Mesendoderm (in vitro differentiated cells): ENCODE results near the gene MYL7.

ENCODE experiments used
- DNase-seq: peaks from one replicate; pipeline ENCODE4 v3.0.0; 2013
- H2AK5ac ChIP-seq: 2 replicates; pipeline ENCODE4 v1.6.1; 2013; ENCODE audit warnings: low read length, inconsistent platforms
- H2BK120ac ChIP-seq: 2 replicates; pipeline ENCODE4 v1.6.1; 2013; ENCODE audit warnings: low read depth, mild to moderate bottlenecking, low read length, moderate library complexity, mixed read lengths
- H2BK15ac ChIP-seq: replicated peaks from 2 replicates; pipeline ENCODE4 v1.6.1; 2013; ENCODE audit warnings: low read depth, mild to moderate bottlenecking, moderate library complexity
- H2BK5ac ChIP-seq: 2 replicates; pipeline ENCODE4 v1.6.1; 2013; ENCODE audit warnings: low read length, inconsistent platforms
- H3K18ac ChIP-seq: 2 replicates; pipeline ENCODE4 v1.6.1; 2013; ENCODE audit warnings: mild to moderate bottlenecking, low read length, mixed read lengths
- H3K23ac ChIP-seq: one replicate; pipeline ENCODE4 v1.6.1; 2013; ENCODE audit warnings: low read length
- H3K27ac ChIP-seq: 2 replicates; pipeline ENCODE4 v1.5.1; 2013; ENCODE audit warnings: low read depth, mild to moderate bottlenecking, inconsistent platforms, low read length, moderate library complexity
- H3K27me3 ChIP-seq: 2 replicates; pipeline ENCODE4 v1.6.1; 2013; ENCODE audit warnings: low read length, control low read depth, mild to moderate bottlenecking, inconsistent platforms; ENCODE audit not compliant: insufficient read depth, poor library complexity
- H3K36me3 ChIP-seq: 2 replicates; pipeline ENCODE4 v1.6.1; 2013; ENCODE audit warnings: low read length, inconsistent platforms; ENCODE audit not compliant: control insufficient read depth, insufficient read depth
- H3K4ac ChIP-seq: one replicate; pipeline ENCODE4 v1.6.1; 2013; ENCODE audit warnings: low read depth, mild to moderate bottlenecking, low read length, moderate library complexity
- H3K4me1 ChIP-seq: 2 replicates; pipeline ENCODE4 v1.6.1; 2013; ENCODE audit warnings: low read depth, low read length, inconsistent platforms; ENCODE audit not compliant: control insufficient read depth
- H3K4me2 ChIP-seq: 2 replicates; pipeline ENCODE4 v1.6.1; 2013; ENCODE audit warnings: low read length
- H3K4me3 ChIP-seq: 2 replicates; pipeline ENCODE4 v1.5.1; 2013; ENCODE audit warnings: mild to moderate bottlenecking, low read length
- H3K56ac ChIP-seq: one replicate; pipeline ENCODE4 v1.6.1; 2013; ENCODE audit warnings: low read length
- H3K79me1 ChIP-seq: 2 replicates; pipeline ENCODE4 v1.6.1; 2013; ENCODE audit warnings: low read length, inconsistent platforms
- H3K79me2 ChIP-seq: 2 replicates; pipeline ENCODE4 v1.6.1; 2013; ENCODE audit warnings: mild to moderate bottlenecking, low read length; ENCODE audit not compliant: control insufficient read depth, insufficient read depth
- H3K9ac ChIP-seq: 2 replicates; pipeline ENCODE4 v1.6.1; 2013; ENCODE audit warnings: low read length, inconsistent platforms
- H4K5ac ChIP-seq: one replicate; pipeline ENCODE4 v1.6.1; 2013; ENCODE audit warnings: low read length
- H4K8ac ChIP-seq: one replicate; pipeline ENCODE4 v1.6.1; 2013; ENCODE audit warnings: low read depth, mild to moderate bottlenecking, control low read depth, low read length, moderate library complexity
- WGBS: extraction: QIAGEN DNeasy Blood & Tissue Kit; methylation state at CpG from one replicate; pipeline ENCODE4 v1.1.7; 2013; ENCODE audit warnings: low lambda C conversion rate, missing lambda C conversion rate; ENCODE audit not compliant: insufficient coverage; ENCODE audit errors: extremely low coverage; 5-methylcytosine and 5-hydroxymethylcytosine counted together

MYL7 gene

GRCh38 chr7:44186736-44187135, 45.6 kb upstream of the MYL7 start:
- Histone ChIP-seq H3K4me3 (no peak overlapping the region), H4K8ac (no peak overlapping the region), H2BK120ac (no peak overlapping the region), H3K4ac (no peak overlapping the region), H3K23ac (no peak overlapping the region), H2BK15ac (no peak overlapping the region), H3K18ac (no peak overlapping the region), H2AK5ac (no peak overlapping the region), H2BK5ac (no peak overlapping the region), H3K27me3 (no peaks in the 10 kb centered on the region), H3K4me2 (no peak overlapping the region), H3K4me1 (no peaks in the 10 kb centered on the region), H3K9ac (no peak overlapping the region), H3K79me2 (no peaks in the 10 kb centered on the region), H3K36me3 (no peaks in the 10 kb centered on the region), H4K5ac (no peak overlapping the region), H3K27ac (no peak overlapping the region), H3K56ac (no peak overlapping the region), H3K79me1 (no peaks in the 10 kb centered on the region)
- WGBS = no CpG with 5 or more reads among the region's 5 CpGs
- no peak for DNase-seq

- Histone ChIP-seq H4K8ac (no peak overlapping the region), H2BK120ac (no peak overlapping the region), H3K4me1 (no peaks in the 10 kb centered on the region), H3K18ac (no peak overlapping the region), H2BK5ac (no peak overlapping the region), H3K9ac (no peak overlapping the region), H3K56ac (no peak overlapping the region), H2BK15ac (no peak overlapping the region), H3K79me2 (no peaks in the 10 kb centered on the region), H4K5ac (no peak overlapping the region), H3K36me3 (no peaks in the 10 kb centered on the region), H3K27me3 (no peaks in the 10 kb centered on the region), H2AK5ac (no peak overlapping the region), H3K79me1 (no peaks in the 10 kb centered on the region), H3K23ac (no peak overlapping the region), H3K4me2 (no peak overlapping the region), H3K27ac (no peak overlapping the region), H3K4me3 (no peak overlapping the region), H3K4ac (no peak overlapping the region)
- WGBS = no CpG with 5 or more reads among the region's 5 CpGs
- no peak for DNase-seq
Observed at GRCh38 chr7:44185729-44186128, 44.6 kb upstream of the MYL7 start.

DNA sequence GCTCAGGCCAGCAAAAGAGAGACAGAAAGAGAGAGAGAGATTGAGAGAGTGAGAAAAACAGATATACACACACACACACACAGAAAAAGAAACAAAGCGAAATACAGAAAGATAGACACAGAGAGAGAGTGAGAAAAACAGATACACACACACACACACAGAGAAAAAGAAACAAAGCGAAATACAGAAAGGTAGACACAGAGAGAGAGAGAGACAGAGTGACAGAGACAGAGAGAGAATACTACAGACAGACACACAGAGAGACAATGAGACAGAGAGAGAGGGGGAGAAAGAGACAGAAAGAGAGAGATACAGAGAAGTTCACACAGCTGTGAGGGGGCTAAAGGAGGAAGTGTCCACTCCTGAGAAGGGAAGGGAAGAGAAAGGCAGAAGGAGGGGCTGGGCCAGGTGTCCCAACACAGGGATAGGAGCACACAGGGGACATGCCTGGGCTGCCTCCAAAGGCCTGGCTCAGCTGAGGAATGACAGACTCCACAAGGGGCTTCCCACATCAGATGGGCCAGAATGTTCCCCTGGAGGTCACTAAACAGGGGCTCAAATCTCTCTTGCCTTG, 43.8 kb upstream of the MYL7 start:
- H4K5ac ChIP-seq = no peak overlapping the region

GRCh38 chr7:44184206-44184872, 43.2 kb upstream of the MYL7 start:
- no peaks in the 10 kb centered on the region for H3K27me3 ChIP-seq
- no peak overlapping the region for H4K5ac ChIP-seq
- no peak overlapping the region for H3K4ac ChIP-seq
- no peaks in the 10 kb centered on the region for H3K36me3 ChIP-seq
- peak; percentile 79 for DNase-seq
- H3K4me3 ChIP-seq = no peak overlapping the region
- H3K23ac ChIP-seq = no peak overlapping the region
- WGBS = no CpG with 5 or more reads among the region's 16 CpGs
- H3K9ac ChIP-seq = no peak overlapping the region
- H2BK120ac ChIP-seq = no peak overlapping the region
- H3K56ac ChIP-seq = no peak overlapping the region
- H4K8ac ChIP-seq = no peak overlapping the region
- H2BK5ac ChIP-seq = no peak overlapping the region
- H3K79me1 ChIP-seq = no peaks in the 10 kb centered on the region
- no peak overlapping the region for H3K27ac ChIP-seq
- H2AK5ac ChIP-seq = no peak overlapping the region
- no peak overlapping the region for H3K18ac ChIP-seq
- no peaks in the 10 kb centered on the region for H3K79me2 ChIP-seq
- no peak overlapping the region for H3K4me2 ChIP-seq
- H2BK15ac ChIP-seq = no peak overlapping the region
- no peaks in the 10 kb centered on the region for H3K4me1 ChIP-seq

More for the DNA sequence above, 43.8 kb upstream of the MYL7 start:
- Histone ChIP-seq H4K8ac (no peak overlapping the region), H3K79me2 (no peaks in the 10 kb centered on the region), H3K4me3 (no peak overlapping the region), H3K4me1 (no peaks in the 10 kb centered on the region), H2BK5ac (no peak overlapping the region), H3K36me3 (no peaks in the 10 kb centered on the region), H3K4ac (no peak overlapping the region), H2BK15ac (no peak overlapping the region), H3K27ac (no peak overlapping the region), H3K27me3 (no peaks in the 10 kb centered on the region), H2AK5ac (no peak overlapping the region), H3K18ac (no peak overlapping the region), H3K23ac (no peak overlapping the region), H3K79me1 (no peaks in the 10 kb centered on the region), H3K9ac (no peak overlapping the region), H3K56ac (peak overlapping the region; percentile 20), H2BK120ac (no peak overlapping the region), H3K4me2 (no peak overlapping the region)
- WGBS = no CpG with 5 or more reads among the region's 2 CpGs
- DNase-seq = no peak

GRCh38 chr7:44183386-44183785, 42.3 kb upstream of the MYL7 start:
- no peak overlapping the region for H3K23ac ChIP-seq
- no peaks in the 10 kb centered on the region for H3K4me1 ChIP-seq
- no peak overlapping the region for H3K27ac ChIP-seq
- H3K56ac ChIP-seq = no peak overlapping the region
- no CpG with 5 or more reads among the region's 2 CpGs for WGBS
- no peak overlapping the region for H4K5ac ChIP-seq
- H2BK5ac ChIP-seq = no peak overlapping the region
- no peaks in the 10 kb centered on the region for H3K79me1 ChIP-seq
- DNase-seq = no peak
- no peak overlapping the region for H3K4me3 ChIP-seq
- H3K18ac ChIP-seq = no peak overlapping the region
- H2BK120ac ChIP-seq = no peak overlapping the region
- no peaks in the 10 kb centered on the region for H3K27me3 ChIP-seq
- H3K79me2 ChIP-seq = no peaks in the 10 kb centered on the region
- no peak overlapping the region for H2AK5ac ChIP-seq
- H3K36me3 ChIP-seq = no peaks in the 10 kb centered on the region
- no peak overlapping the region for H3K4me2 ChIP-seq
- no peak overlapping the region for H3K9ac ChIP-seq
- no peak overlapping the region for H4K8ac ChIP-seq
- no peak overlapping the region for H2BK15ac ChIP-seq
- H3K4ac ChIP-seq = no peak overlapping the region

- Histone ChIP-seq H4K8ac (no peak overlapping the region), H3K4ac (no peak overlapping the region), H3K18ac (no peak overlapping the region), H3K4me2 (no peak overlapping the region), H3K27me3 (no peaks in the 10 kb centered on the region), H2BK120ac (no peak overlapping the region), H4K5ac (no peak overlapping the region), H3K23ac (no peak overlapping the region), H3K9ac (no peak overlapping the region), H2BK15ac (no peak overlapping the region), H3K56ac (no peak overlapping the region), H3K79me1 (no peaks in the 10 kb centered on the region), H3K4me1 (no peaks in the 10 kb centered on the region), H3K36me3 (no peaks in the 10 kb centered on the region), H3K27ac (no peak overlapping the region), H2BK5ac (no peak overlapping the region), H3K79me2 (no peaks in the 10 kb centered on the region), H2AK5ac (no peak overlapping the region), H3K4me3 (no peak overlapping the region)
- WGBS = no CpG with 5 or more reads among the region's 5 CpGs
- DNase-seq = no peak
Observed at GRCh38 chr7:44182827-44183226, 41.7 kb upstream of the MYL7 start.
